BE2C (cell line): ENCODE measurements around the gene POU2F3.

ENCODE experiments used
- DNase-seq: peaks from one replicate; pipeline ENCODE4 v3.0.0-alpha.2; 2020
- H3K27me3 ChIP-seq: fragments of 250-450 bp; sonication (Bioruptor Pico); 2 replicates; pipeline ENCODE4 v1.5.1; 2020; ENCODE audit warnings: mild to moderate bottlenecking
- H3K36me3 ChIP-seq: fragments of 250-450 bp; sonication (Bioruptor Pico); 2 replicates; pipeline ENCODE4 v1.5.1; 2020; ENCODE audit warnings: mild to moderate bottlenecking
- H3K4me1 ChIP-seq: fragments of 250-450 bp; sonication (Bioruptor Pico); 2 replicates; pipeline ENCODE4 v1.5.1; 2020
- H3K4me3 ChIP-seq: 2 replicates; pipeline ENCODE4 v1.5.1; 2011; ENCODE audit warnings: low read depth, low read length
- H3K9me3 ChIP-seq: fragments of 250-450 bp; sonication (Bioruptor Pico); 2 replicates; pipeline ENCODE4 v1.5.1; 2020
- TF ChIP-seq, protein P1 (sequence below): IDR thresholded peaks from 2 replicates; pipeline ENCODE4 v1.5.1; 2012; ENCODE audit warnings: mild to moderate bottlenecking, low read depth, low read length

Gene POU2F3

GRCh38 chr11:120363436-120363835 is 123.5 kb downstream of the POU2F3 start:
- no peak for DNase-seq
- Histone ChIP-seq H3K9me3 (no peaks in the 10 kb centered on the region), H3K36me3 (no peaks in the 10 kb centered on the region), H3K4me3 (no peak overlapping the region), H3K27me3 (no peaks in the 10 kb centered on the region), H3K4me1 (no peaks in the 10 kb centered on the region)
- TF ChIP-seq, protein P1, sequence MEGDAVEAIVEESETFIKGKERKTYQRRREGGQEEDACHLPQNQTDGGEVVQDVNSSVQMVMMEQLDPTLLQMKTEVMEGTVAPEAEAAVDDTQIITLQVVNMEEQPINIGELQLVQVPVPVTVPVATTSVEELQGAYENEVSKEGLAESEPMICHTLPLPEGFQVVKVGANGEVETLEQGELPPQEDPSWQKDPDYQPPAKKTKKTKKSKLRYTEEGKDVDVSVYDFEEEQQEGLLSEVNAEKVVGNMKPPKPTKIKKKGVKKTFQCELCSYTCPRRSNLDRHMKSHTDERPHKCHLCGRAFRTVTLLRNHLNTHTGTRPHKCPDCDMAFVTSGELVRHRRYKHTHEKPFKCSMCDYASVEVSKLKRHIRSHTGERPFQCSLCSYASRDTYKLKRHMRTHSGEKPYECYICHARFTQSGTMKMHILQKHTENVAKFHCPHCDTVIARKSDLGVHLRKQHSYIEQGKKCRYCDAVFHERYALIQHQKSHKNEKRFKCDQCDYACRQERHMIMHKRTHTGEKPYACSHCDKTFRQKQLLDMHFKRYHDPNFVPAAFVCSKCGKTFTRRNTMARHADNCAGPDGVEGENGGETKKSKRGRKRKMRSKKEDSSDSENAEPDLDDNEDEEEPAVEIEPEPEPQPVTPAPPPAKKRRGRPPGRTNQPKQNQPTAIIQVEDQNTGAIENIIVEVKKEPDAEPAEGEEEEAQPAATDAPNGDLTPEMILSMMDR: no peak

DNA sequence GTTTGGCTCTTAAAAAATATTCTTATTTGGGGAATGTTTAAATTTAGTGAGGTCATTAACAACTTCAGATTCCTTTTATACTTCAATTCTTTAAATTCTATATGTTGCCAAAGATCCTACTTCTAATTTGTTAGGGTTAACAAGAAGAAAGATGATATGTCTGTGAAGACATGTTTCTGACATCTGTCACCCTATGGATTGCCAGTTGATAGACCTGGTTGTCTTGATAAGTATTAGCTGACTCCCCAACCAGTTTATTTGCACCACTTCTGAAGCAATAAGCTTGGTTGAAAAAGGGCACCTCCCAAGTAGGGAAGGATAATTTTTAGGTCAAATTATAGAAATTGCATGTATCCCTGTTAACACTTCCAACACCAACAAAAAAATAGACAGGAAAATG is 125.6 kb downstream of the POU2F3 start:
- Histone ChIP-seq H3K4me3 (no peak overlapping the region), H3K4me1 (no peaks in the 10 kb centered on the region), H3K27me3 (no peaks in the 10 kb centered on the region), H3K9me3 (no peaks in the 10 kb centered on the region), H3K36me3 (no peaks in the 10 kb centered on the region)
- TF ChIP-seq, protein P1: no peak
- DNase-seq: no peak
